Stimulated activated effector memory CD8-positive, alpha-beta T cell treated with anti-CD3 and anti-CD28 coated beads, Interleukin-12 subunit alpha, Interleukin-12 subunit beta, amount 100 ng/mL, for 72 hours (primary cell): Measurements from ENCODE around the gene ADAM17.
"Not testable (repeated sequence)": the region's sequence is repeated elsewhere in the genome, so short reads cannot be mapped to it uniquely, and the experiment has no call there.

ENCODE experiments used
- ATAC-seq: fragments of 150-1000 bp; cut with Tn5 transposase; 2 replicates; pipeline ENCODE4 v1.10.0; 2021
- DNase-seq, 2 donors: peaks; one replicate each; pipeline ENCODE4 v3.0.0; 2021 to 2022; ENCODE audit warnings: low spot score in 2 of 2
- H3K27ac Mint-ChIP-seq: one replicate; pipeline ENCODE4 v1.8.0; 2022; ENCODE audit warnings: mild to moderate bottlenecking, mixed read lengths
- H3K36me3 Mint-ChIP-seq: one replicate; pipeline ENCODE4 v1.8.0; 2022; ENCODE audit warnings: mild to moderate bottlenecking, mixed read lengths
- H3K4me1 Mint-ChIP-seq: one replicate; pipeline ENCODE4 v1.8.0; 2022; ENCODE audit warnings: mixed read lengths
- H3K4me3 Mint-ChIP-seq: one replicate; pipeline ENCODE4 v1.8.0; 2022; ENCODE audit warnings: mild to moderate bottlenecking, mixed read lengths
- H3K9me3 Mint-ChIP-seq: one replicate; pipeline ENCODE4 v1.8.0; 2022; ENCODE audit warnings: mixed read lengths

The ADAM17 gene

GRCh38 chr2:9578467-9579235 is 23.0 kb upstream of the ADAM17 start:
- no peaks in the 10 kb centered on the region for H3K9me3 Mint-ChIP-seq
- DNase-seq: no peak
- no peak overlapping the region for H3K27ac Mint-ChIP-seq
- peaks cover 47% of the 10 kb centered on the region for H3K36me3 Mint-ChIP-seq
- H3K4me1 Mint-ChIP-seq: peaks cover 10% of the 10 kb centered on the region
- ATAC-seq: no peak
- no peak overlapping the region for H3K4me3 Mint-ChIP-seq

- DNase-seq: no peak
- Mint-ChIP-seq H3K27ac (peak overlapping the region; percentile 69), H3K36me3 (peaks cover 10% of the 10 kb centered on the region), H3K4me1 (peaks cover 20% of the 10 kb centered on the region), H3K4me3 (no peak overlapping the region), H3K9me3 (no peaks in the 10 kb centered on the region)
- no peak for ATAC-seq
Observed at GRCh38 chr2:9574331-9574730, 18.7 kb upstream of the ADAM17 start.

GRCh38 chr2:9573840-9574239 is 18.2 kb upstream of the ADAM17 start:
- DNase-seq (no peak), ATAC-seq (peak; percentile 65)
- peak overlapping the region; percentile 69 for H3K27ac Mint-ChIP-seq
- H3K4me1 Mint-ChIP-seq: peaks cover 20% of the 10 kb centered on the region
- H3K9me3 Mint-ChIP-seq: no peaks in the 10 kb centered on the region
- no peak overlapping the region for H3K4me3 Mint-ChIP-seq
- H3K36me3 Mint-ChIP-seq: peaks cover 8% of the 10 kb centered on the region

GRCh38 chr2:9573013-9573720 is 17.5 kb upstream of the ADAM17 start:
- DNase-seq (no peak), ATAC-seq (peak; percentile 60)
- peaks cover 8% of the 10 kb centered on the region for H3K36me3 Mint-ChIP-seq
- no peak overlapping the region for H3K27ac Mint-ChIP-seq
- H3K4me3 Mint-ChIP-seq: no peak overlapping the region
- H3K9me3 Mint-ChIP-seq: no peaks in the 10 kb centered on the region
- H3K4me1 Mint-ChIP-seq: peaks cover 20% of the 10 kb centered on the region

GRCh38 chr2:9570182-9571060 is 14.8 kb upstream of the ADAM17 start:
- Mint-ChIP-seq H3K9me3 (no peaks in the 10 kb centered on the region), H3K27ac (peak overlapping the region; percentile 50), H3K4me3 (no peak overlapping the region), H3K4me1 (peaks cover 20% of the 10 kb centered on the region), H3K36me3 (peaks cover 4% of the 10 kb centered on the region)
- no peak for ATAC-seq
- DNase-seq: no peak

GRCh38 chr2:9565436-9566153 is 10.0 kb upstream of the ADAM17 start:
- H3K4me1 Mint-ChIP-seq: no peaks in the 10 kb centered on the region
- DNase-seq (no peak), ATAC-seq (no peak)
- no peak overlapping the region for H3K4me3 Mint-ChIP-seq
- H3K27ac Mint-ChIP-seq: no peak overlapping the region
- H3K36me3 Mint-ChIP-seq: no peaks in the 10 kb centered on the region
- no peaks in the 10 kb centered on the region for H3K9me3 Mint-ChIP-seq

- Mint-ChIP-seq H3K4me3 (no peak overlapping the region), H3K36me3 (peaks cover 10% of the 10 kb centered on the region), H3K4me1 (peaks cover 11% of the 10 kb centered on the region), H3K9me3 (no peaks in the 10 kb centered on the region), H3K27ac (no peak overlapping the region)
- ATAC-seq (no peak), DNase-seq (no peak)
Observed at GRCh38 chr2:9560628-9561027, 5.0 kb upstream of the ADAM17 start.

- Mint-ChIP-seq H3K4me3 (no peak overlapping the region), H3K4me1 (peaks cover 25% of the 10 kb centered on the region), H3K9me3 (no peaks in the 10 kb centered on the region), H3K36me3 (peaks cover 16% of the 10 kb centered on the region), H3K27ac (no peak overlapping the region)
- DNase-seq (peak in 1 of 2 donors; percentile 47), ATAC-seq (no peak)
Observed at GRCh38 chr2:9558948-9559381, 3.3 kb upstream of the ADAM17 start.

- DNase-seq (no peak), ATAC-seq (peak; percentile 48)
- H3K4me3 Mint-ChIP-seq: peak overlapping the region; percentile 91
- peaks cover 32% of the 10 kb centered on the region for H3K36me3 Mint-ChIP-seq
- peak overlapping the region; percentile 89 for H3K27ac Mint-ChIP-seq
- H3K4me1 Mint-ChIP-seq: peaks cover 50% of the 10 kb centered on the region
- H3K9me3 Mint-ChIP-seq: no peaks in the 10 kb centered on the region
Observed at GRCh38 chr2:9556121-9556743, 602 bp upstream of the ADAM17 start.

- peaks cover 39% of the 10 kb centered on the region for H3K36me3 Mint-ChIP-seq
- no peaks in the 10 kb centered on the region for H3K9me3 Mint-ChIP-seq
- DNase-seq: no peak
- peak overlapping the region; percentile 89 for H3K27ac Mint-ChIP-seq
- peak overlapping the region; percentile 91 for H3K4me3 Mint-ChIP-seq
- H3K4me1 Mint-ChIP-seq: peaks cover 58% of the 10 kb centered on the region
- peak; percentile 8 for ATAC-seq
Observed at GRCh38 chr2:9554921-9555296, 721 bp downstream of the ADAM17 start.

GRCh38 chr2:9552219-9553178 is 3.1 kb downstream of the ADAM17 start:
- Mint-ChIP-seq H3K4me3 (peak overlapping the region; percentile 91), H3K9me3 (no peaks in the 10 kb centered on the region), H3K4me1 (peaks cover 68% of the 10 kb centered on the region), H3K36me3 (peaks cover 44% of the 10 kb centered on the region), H3K27ac (peak overlapping the region; percentile 13)
- DNase-seq (no peak), ATAC-seq (peak; percentile 51)

- DNase-seq, H3K27ac Mint-ChIP-seq, ATAC-seq, H3K9me3 Mint-ChIP-seq: not testable (repeated sequence)
- Mint-ChIP-seq H3K4me1 (peaks cover 74% of the 10 kb centered on the region), H3K36me3 (peaks cover 41% of the 10 kb centered on the region), H3K4me3 (peak overlapping the region; percentile 91)
Observed at GRCh38 chr2:9550859-9551391, 4.7 kb downstream of the ADAM17 start.

GRCh38 chr2:9549420-9549819 is 6.2 kb downstream of the ADAM17 start:
- H3K9me3 Mint-ChIP-seq: no peaks in the 10 kb centered on the region
- H3K27ac Mint-ChIP-seq: no peak overlapping the region
- H3K36me3 Mint-ChIP-seq: peaks cover 32% of the 10 kb centered on the region
- no peak for DNase-seq
- peaks cover 76% of the 10 kb centered on the region for H3K4me1 Mint-ChIP-seq
- H3K4me3 Mint-ChIP-seq: no peak overlapping the region
- ATAC-seq: no peak
